Testis (tissue), 2 donors: Measurements from ENCODE around the gene RNASE3.

Experiments
- CTCF ChIP-seq, 3 experiments: fragments of 450-650 bp in 2 of 3; fragments of 200-600 bp in 1 of 3; sonication (generic) in 1 of 3; IDR thresholded peaks; one replicate each; pipeline ENCODE4 v1.5.1; 2016 to 2019; ENCODE audit warnings: antibody characterized with exemption in 3 of 3, mild to moderate bottlenecking in 2 of 3, moderate library complexity in 1 of 3
- POLR2A ChIP-seq: fragments of 450-650 bp; IDR thresholded peaks from one replicate; pipeline ENCODE4 v1.6.1; 2017; ENCODE audit warnings: antibody characterized with exemption, mild to moderate bottlenecking, moderate library complexity

GRCh38 chr14:20857630-20858261 is 33.4 kb upstream of the RNASE3 start:
- TF ChIP-seq POLR2A (no peak), CTCF (IDR thresholded peaks at IDR 0.05) (peak; percentile 85 to 96 (median 95))
